Muscle layer of colon (tissue), 2 donors: ENCODE measurements around the gene TSPAN15.
"Not testable (repeated sequence)": the region's sequence is repeated elsewhere in the genome, so short reads cannot be mapped to it uniquely, and the experiment has no call there.

ENCODE experiments used
- H3K27ac ChIP-seq: one replicate; pipeline ENCODE4 v1.7.0; 2013; ENCODE audit warnings: low read depth, mild to moderate bottlenecking, low read length, moderate library complexity
- H3K27me3 ChIP-seq, 2 donors: one replicate each; pipeline ENCODE4 v1.7.0; 2013; ENCODE audit warnings: low read length in 2 of 2, mild to moderate bottlenecking in 2 of 2; ENCODE audit not compliant: insufficient read depth in 2 of 2, control insufficient read depth in 1 of 2
- H3K36me3 ChIP-seq: one replicate; pipeline ENCODE4 v1.7.0; 2013; ENCODE audit warnings: mild to moderate bottlenecking, low read length; ENCODE audit not compliant: insufficient read depth
- H3K4me1 ChIP-seq: one replicate; pipeline ENCODE4 v1.7.0; 2013; ENCODE audit warnings: mild to moderate bottlenecking, low read length; ENCODE audit not compliant: insufficient read depth
- H3K4me3 ChIP-seq, 2 donors: one replicate each; pipeline ENCODE4 v1.7.0; 2013; ENCODE audit warnings: low read length in 2 of 2, low read depth in 1 of 2, mild to moderate bottlenecking in 1 of 2, moderate library complexity in 1 of 2
- H3K9ac ChIP-seq: one replicate; pipeline ENCODE4 v1.7.0; 2013; ENCODE audit warnings: low read length
- H3K9me3 ChIP-seq: one replicate; pipeline ENCODE4 v1.7.0; 2013; ENCODE audit warnings: mild to moderate bottlenecking, low read length
- donor health status: abdominal sarcoma.
- donor health status: Adenocarcinoma of cecum.

TSPAN15 gene

GRCh38 chr10:69481811-69482524 is 30.7 kb downstream of the TSPAN15 start:
- no peaks in the 10 kb centered on the region for H3K9me3 ChIP-seq
- peak overlapping the region; percentile 40 for H3K9ac ChIP-seq
- no peaks in the 10 kb centered on the region for H3K27me3 ChIP-seq
- peak overlapping the region; percentile 95 for H3K27ac ChIP-seq
- peaks cover 8% of the 10 kb centered on the region for H3K36me3 ChIP-seq
- peaks cover 97% of the 10 kb centered on the region for H3K4me1 ChIP-seq
- peak overlapping the region in 1 of 2 donors; percentile 6 for H3K4me3 ChIP-seq

GRCh38 chr10:69483963-69484362 is 32.7 kb downstream of the TSPAN15 start:
- Histone ChIP-seq H3K36me3 (peaks cover 8% of the 10 kb centered on the region), H3K4me3 (no peak overlapping the region), H3K9ac (peak overlapping the region; percentile 51), H3K4me1 (peaks cover 86% of the 10 kb centered on the region), H3K9me3 (no peaks in the 10 kb centered on the region), H3K27me3 (no peaks in the 10 kb centered on the region), H3K27ac (peak overlapping the region; percentile 95)

GRCh38 chr10:69484736-69485135 is 33.5 kb downstream of the TSPAN15 start:
- Histone ChIP-seq H3K27me3 (no peaks in the 10 kb centered on the region), H3K9me3 (no peaks in the 10 kb centered on the region), H3K36me3 (peaks cover 8% of the 10 kb centered on the region), H3K9ac (no peak overlapping the region), H3K4me3 (no peak overlapping the region), H3K4me1 (peaks cover 78% of the 10 kb centered on the region), H3K27ac (peak overlapping the region; percentile 95)

- Histone ChIP-seq H3K9me3 (no peaks in the 10 kb centered on the region), H3K4me3 (no peak overlapping the region), H3K36me3 (peaks cover 8% of the 10 kb centered on the region), H3K27me3 (no peaks in the 10 kb centered on the region), H3K4me1 (peaks cover 70% of the 10 kb centered on the region), H3K9ac (peak overlapping the region; percentile 3), H3K27ac (peak overlapping the region; percentile 95)
Measured at GRCh38 chr10:69486922-69487730, 35.9 kb downstream of the TSPAN15 start.

GRCh38 chr10:69488149-69488844 is 37.0 kb downstream of the TSPAN15 start:
- H3K36me3 ChIP-seq, H3K9me3 ChIP-seq, H3K4me3 ChIP-seq, H3K9ac ChIP-seq, H3K27me3 ChIP-seq: not testable (repeated sequence)
- Histone ChIP-seq H3K27ac (peak overlapping the region; percentile 42), H3K4me1 (peaks cover 71% of the 10 kb centered on the region)

DNA sequence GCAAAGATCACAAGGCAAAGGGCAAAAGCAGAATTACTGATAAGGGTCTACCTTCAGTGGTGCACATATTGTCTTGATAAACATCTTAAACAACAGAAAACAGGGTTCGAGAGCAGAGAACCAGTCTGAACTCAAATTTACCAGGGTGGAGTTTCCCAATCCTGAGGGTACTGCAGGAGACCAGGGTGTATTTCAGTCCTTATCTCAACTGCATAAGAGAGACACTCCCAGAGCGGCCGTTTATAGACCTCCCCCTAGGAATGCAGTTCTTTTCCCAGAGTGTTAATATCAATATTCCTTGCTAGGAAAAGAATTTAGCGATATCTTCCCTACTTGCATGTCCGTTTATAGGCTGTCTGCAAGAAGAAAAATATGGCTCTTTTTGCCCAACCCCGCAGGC is 37.6 kb downstream of the TSPAN15 start:
- H3K27ac ChIP-seq, H3K36me3 ChIP-seq, H3K9me3 ChIP-seq, H3K9ac ChIP-seq, H3K4me3 ChIP-seq, H3K27me3 ChIP-seq: not testable (repeated sequence)
- H3K4me1 ChIP-seq = peaks cover 67% of the 10 kb centered on the region

DNA sequence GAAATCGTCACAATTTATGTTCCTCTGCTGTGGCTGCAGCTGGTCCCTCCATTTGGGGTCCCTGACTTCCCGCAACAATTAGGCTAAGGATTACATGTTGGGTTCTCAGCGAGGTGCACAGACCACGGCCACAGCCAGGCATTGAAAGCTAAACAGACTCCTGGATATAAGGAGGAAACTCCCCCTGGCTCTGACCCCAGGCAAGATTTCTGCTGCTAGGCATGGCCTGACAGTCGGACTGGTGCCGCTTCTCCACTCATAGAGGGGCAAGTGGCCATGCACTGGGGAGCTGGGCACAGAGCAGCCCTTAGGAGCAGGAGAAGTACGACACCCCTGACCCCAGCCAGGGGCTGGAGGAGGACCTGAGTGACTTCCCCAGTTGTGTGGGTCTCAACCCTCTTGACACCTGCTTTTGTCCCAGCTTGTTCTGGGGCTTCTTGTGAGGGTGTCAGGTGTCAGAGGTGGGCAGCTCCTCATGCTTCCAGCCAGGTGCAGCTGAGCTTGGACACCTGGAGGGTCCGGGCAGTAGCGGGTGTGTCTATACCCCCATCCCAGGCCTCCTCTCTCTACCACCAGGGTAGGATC is 38.3 kb downstream of the TSPAN15 start:
- no peak overlapping the region for H3K27ac ChIP-seq
- no peaks in the 10 kb centered on the region for H3K27me3 ChIP-seq
- H3K9me3 ChIP-seq = no peaks in the 10 kb centered on the region
- H3K9ac ChIP-seq = no peak overlapping the region
- peaks cover 67% of the 10 kb centered on the region for H3K4me1 ChIP-seq
- no peak overlapping the region for H3K4me3 ChIP-seq
- peaks cover 6% of the 10 kb centered on the region for H3K36me3 ChIP-seq

- no peaks in the 10 kb centered on the region for H3K9me3 ChIP-seq
- H3K36me3 ChIP-seq = no peaks in the 10 kb centered on the region
- no peak overlapping the region for H3K9ac ChIP-seq
- peak overlapping the region; percentile 36 for H3K27ac ChIP-seq
- H3K4me3 ChIP-seq = no peak overlapping the region
- H3K27me3 ChIP-seq = no peaks in the 10 kb centered on the region
- H3K4me1 ChIP-seq = peaks cover 66% of the 10 kb centered on the region
Measured at GRCh38 chr10:69490876-69491275, 39.6 kb downstream of the TSPAN15 start.

DNA sequence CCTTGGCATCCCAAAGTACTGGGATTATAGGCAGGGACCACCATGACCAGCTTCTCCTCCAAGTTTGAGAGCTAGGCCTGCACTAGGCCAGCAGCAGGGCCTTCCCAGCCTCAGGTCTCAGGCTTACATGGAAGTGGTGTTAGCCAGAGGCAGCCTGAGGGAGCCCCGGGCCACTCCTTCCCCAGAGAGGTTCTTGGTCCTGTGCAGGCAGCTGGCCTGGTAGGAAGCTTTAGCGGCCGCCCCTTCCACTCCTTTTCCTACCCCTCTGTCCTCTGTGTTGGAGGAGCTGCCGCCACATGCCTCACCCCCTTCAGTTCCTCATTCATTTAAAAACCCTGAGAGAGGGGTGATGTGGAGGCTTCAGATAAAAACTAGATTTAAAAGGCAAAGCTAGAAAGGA is 40.3 kb downstream of the TSPAN15 start:
- H3K27me3 ChIP-seq = no peaks in the 10 kb centered on the region
- peak overlapping the region; percentile 73 for H3K27ac ChIP-seq
- H3K4me1 ChIP-seq = peaks cover 64% of the 10 kb centered on the region
- no peaks in the 10 kb centered on the region for H3K36me3 ChIP-seq
- no peak overlapping the region for H3K9ac ChIP-seq
- H3K9me3 ChIP-seq = no peaks in the 10 kb centered on the region
- no peak overlapping the region for H3K4me3 ChIP-seq

- Histone ChIP-seq H3K9ac (peak overlapping the region; percentile 33), H3K4me3 (no peak overlapping the region), H3K4me1 (peaks cover 64% of the 10 kb centered on the region), H3K27me3 (no peaks in the 10 kb centered on the region), H3K36me3 (peaks cover 2% of the 10 kb centered on the region), H3K9me3 (no peaks in the 10 kb centered on the region), H3K27ac (peak overlapping the region; percentile 73)
Measured at GRCh38 chr10:69492091-69492745, 41.0 kb downstream of the TSPAN15 start.
